Fibroblast of lung (primary cell): ENCODE measurements around the gene BSND. TPM values are rescaled to one million over a fixed set of nuclear protein-coding genes. Genes with fewer than 3 reads are reported as not detected.

ENCODE experiments used
- DNase-seq, 2 donors: peaks; one replicate each; pipeline versions ENCODE4 v3.0.0 to v3.0.0-alpha.2; 2010; ENCODE audit warnings: low read depth in 2 of 2
- H2AFZ ChIP-seq: 2 replicates; pipeline ENCODE4 v1.5.1; 2012; ENCODE audit warnings: low read length, control low read depth, inconsistent platforms
- H3K27ac ChIP-seq: 2 replicates; pipeline ENCODE4 v1.5.1; 2011; ENCODE audit warnings: low read length, control low read depth; ENCODE audit not compliant: insufficient read depth
- H3K27me3 ChIP-seq: 2 replicates; pipeline ENCODE4 v1.5.1; 2011; ENCODE audit warnings: mild to moderate bottlenecking, low read length; ENCODE audit not compliant: control insufficient read depth, insufficient read depth
- H3K36me3 ChIP-seq: 2 replicates; pipeline ENCODE4 v1.5.1; 2011; ENCODE audit warnings: low read length; ENCODE audit not compliant: control insufficient read depth, insufficient read depth
- H3K4me1 ChIP-seq: 2 replicates; pipeline ENCODE4 v1.5.1; 2011; ENCODE audit warnings: low read length; ENCODE audit not compliant: control insufficient read depth, insufficient read depth; ENCODE audit errors: extremely low read depth
- H3K4me2 ChIP-seq: 2 replicates; pipeline ENCODE4 v1.5.1; 2011; ENCODE audit warnings: low read length, control low read depth; ENCODE audit not compliant: insufficient read depth; ENCODE audit errors: extremely low read depth
- H3K4me3 ChIP-seq, 4 experiments: fragments of 200-600 bp in 1 of 4; sonication (generic) in 1 of 4; replicated peaks in 1 of 4; 2 replicates each; pipeline ENCODE4 v1.5.1; 2011 to 2016; ENCODE audit warnings: low read length in 4 of 4, low read depth in 3 of 4, mild to moderate bottlenecking in 3 of 4, control low read depth in 2 of 4, inconsistent platforms in 1 of 4, mixed read lengths in 1 of 4; ENCODE audit not compliant: insufficient read depth in 1 of 4; ENCODE audit errors: control extremely low read depth in 1 of 4
- H3K79me2 ChIP-seq: 2 replicates; pipeline ENCODE4 v1.5.1; 2012; ENCODE audit warnings: mild to moderate bottlenecking, low read length, inconsistent platforms; ENCODE audit not compliant: control insufficient read depth, insufficient read depth
- H3K9ac ChIP-seq: 2 replicates; pipeline ENCODE4 v1.5.1; 2011; ENCODE audit warnings: mild to moderate bottlenecking, low read length, control low read depth; ENCODE audit not compliant: insufficient read depth
- H3K9me3 ChIP-seq: 2 replicates; pipeline ENCODE4 v1.5.1; 2012; ENCODE audit warnings: low read depth, low read length; ENCODE audit not compliant: control insufficient read depth, insufficient read depth
- H4K20me1 ChIP-seq: 2 replicates; pipeline ENCODE4 v1.5.1; 2011; ENCODE audit warnings: low read length; ENCODE audit not compliant: control insufficient read depth, insufficient read depth; ENCODE audit errors: extremely low read depth
- EZH2 ChIP-seq: IDR thresholded peaks from 2 replicates; pipeline ENCODE4 v1.5.1; 2012; ENCODE audit warnings: low read length, control low read depth, mild to moderate bottlenecking; ENCODE audit errors: missing control alignments
- polyA plus RNA-seq, 2 donors: library from polyadenylated mRNA; depleted of rRNA in 1 of 2; stranded (reverse) in 1 of 2; unstranded in 1 of 2; fragments of >200 nt; gene quantifications; 2 replicates each; pipeline ENCODE4 v1.2.1, GENCODE V29; 2011 to 2012; ENCODE audit warnings: missing spikeins in 1 of 2
- total RNA-seq: library from RNA; depleted of rRNA; stranded (reverse); fragments of >200 nt; gene quantifications from 2 replicates; pipeline ENCODE4 v1.2.1, GENCODE V29; 2014
- TF ChIP-seq, protein P1 (sequence below), 2 donors: IDR thresholded peaks in 1 of 2; conservative IDR thresholded peaks in 1 of 2; 1 replicate in 1 of 2; 2 replicates in 1 of 2; pipeline ENCODE4 v1.5.1; 2011 to 2012; ENCODE audit warnings: low read length in 2 of 2, control low read depth in 1 of 2, inconsistent platforms in 1 of 2, low read depth in 1 of 2, mild to moderate bottlenecking in 1 of 2

Gene BSND
- total and polyA plus RNA-seq, 2 donors (not counting 1 experiment from before 2014, with no cell fraction given): not detected

DNA sequence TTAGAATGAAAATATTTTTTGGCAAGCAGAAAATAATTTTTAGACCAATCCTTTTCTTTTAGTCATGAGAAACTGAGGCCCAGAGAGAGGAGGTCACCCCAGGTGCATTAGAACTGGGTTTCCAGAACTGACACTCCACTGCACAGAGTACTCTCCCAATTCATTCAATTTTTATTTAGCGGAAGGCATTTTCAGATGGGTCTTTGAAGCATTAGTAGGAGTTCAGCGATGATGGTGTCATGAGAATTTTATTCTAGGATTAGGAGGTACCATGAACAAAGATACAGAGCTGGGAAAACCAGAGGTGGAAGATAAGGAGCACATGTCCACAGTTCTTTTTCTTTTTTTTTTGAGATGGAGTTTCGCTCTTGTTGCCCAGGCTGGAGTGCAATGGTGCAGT is 42.9 kb downstream of the BSND start:
- H3K79me2 ChIP-seq: no peaks in the 10 kb centered on the region
- H3K36me3 ChIP-seq: no peaks in the 10 kb centered on the region
- peaks cover 52% of the 10 kb centered on the region for H3K27me3 ChIP-seq
- no peak overlapping the region for H3K9ac ChIP-seq
- H3K4me2 ChIP-seq: no peak overlapping the region
- no peaks in the 10 kb centered on the region for H3K9me3 ChIP-seq
- DNase-seq: no peak
- no peak for TF ChIP-seq EZH2
- TF ChIP-seq, protein P1, sequence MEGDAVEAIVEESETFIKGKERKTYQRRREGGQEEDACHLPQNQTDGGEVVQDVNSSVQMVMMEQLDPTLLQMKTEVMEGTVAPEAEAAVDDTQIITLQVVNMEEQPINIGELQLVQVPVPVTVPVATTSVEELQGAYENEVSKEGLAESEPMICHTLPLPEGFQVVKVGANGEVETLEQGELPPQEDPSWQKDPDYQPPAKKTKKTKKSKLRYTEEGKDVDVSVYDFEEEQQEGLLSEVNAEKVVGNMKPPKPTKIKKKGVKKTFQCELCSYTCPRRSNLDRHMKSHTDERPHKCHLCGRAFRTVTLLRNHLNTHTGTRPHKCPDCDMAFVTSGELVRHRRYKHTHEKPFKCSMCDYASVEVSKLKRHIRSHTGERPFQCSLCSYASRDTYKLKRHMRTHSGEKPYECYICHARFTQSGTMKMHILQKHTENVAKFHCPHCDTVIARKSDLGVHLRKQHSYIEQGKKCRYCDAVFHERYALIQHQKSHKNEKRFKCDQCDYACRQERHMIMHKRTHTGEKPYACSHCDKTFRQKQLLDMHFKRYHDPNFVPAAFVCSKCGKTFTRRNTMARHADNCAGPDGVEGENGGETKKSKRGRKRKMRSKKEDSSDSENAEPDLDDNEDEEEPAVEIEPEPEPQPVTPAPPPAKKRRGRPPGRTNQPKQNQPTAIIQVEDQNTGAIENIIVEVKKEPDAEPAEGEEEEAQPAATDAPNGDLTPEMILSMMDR (conservative IDR thresholded peaks at IDR 0.05 in 1 of 2, IDR thresholded peaks at IDR 0.05 in 1 of 2; ENCODE audit: low read depth in 1 of 2, low read length in 2 of 2): no peak
- H3K4me3 ChIP-seq: no peak overlapping the region
- no peaks in the 10 kb centered on the region for H3K4me1 ChIP-seq
- no peak overlapping the region for H3K27ac ChIP-seq
- H2AFZ ChIP-seq: no peak overlapping the region
- no peaks in the 10 kb centered on the region for H4K20me1 ChIP-seq

DNA sequence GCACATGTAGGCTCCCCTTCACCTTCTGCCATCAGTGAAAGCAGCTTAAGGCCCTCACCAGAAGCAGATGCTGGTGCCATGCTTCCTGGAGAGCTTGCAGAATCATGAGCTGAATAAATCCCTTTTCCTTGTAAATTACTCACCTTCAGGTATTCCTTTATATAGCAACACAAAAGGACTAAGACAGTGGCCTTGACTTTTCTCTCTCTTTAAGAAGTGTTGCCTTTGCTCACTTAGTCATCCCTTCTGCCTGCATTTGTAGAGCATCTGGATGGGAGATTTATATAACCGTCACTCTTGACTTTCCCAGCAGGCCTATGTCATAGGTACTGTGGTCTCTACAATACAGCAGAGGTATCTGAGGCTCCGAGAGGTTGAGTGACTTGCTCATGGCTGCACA is 44.3 kb downstream of the BSND start:
- H3K27me3 ChIP-seq: peaks cover 42% of the 10 kb centered on the region
- no peaks in the 10 kb centered on the region for H3K79me2 ChIP-seq
- no peak overlapping the region for H2AFZ ChIP-seq
- no peaks in the 10 kb centered on the region for H3K4me1 ChIP-seq
- H4K20me1 ChIP-seq: no peaks in the 10 kb centered on the region
- no peak overlapping the region for H3K4me2 ChIP-seq
- no peak overlapping the region for H3K9ac ChIP-seq
- no peak overlapping the region for H3K4me3 ChIP-seq
- no peaks in the 10 kb centered on the region for H3K36me3 ChIP-seq
- no peak for DNase-seq
- no peak overlapping the region for H3K27ac ChIP-seq
- TF ChIP-seq, protein P1 (conservative IDR thresholded peaks at IDR 0.05 in 1 of 2, IDR thresholded peaks at IDR 0.05 in 1 of 2; ENCODE audit: low read depth in 1 of 2, low read length in 2 of 2): no peak
- no peak for TF ChIP-seq EZH2
- H3K9me3 ChIP-seq: no peaks in the 10 kb centered on the region

DNA sequence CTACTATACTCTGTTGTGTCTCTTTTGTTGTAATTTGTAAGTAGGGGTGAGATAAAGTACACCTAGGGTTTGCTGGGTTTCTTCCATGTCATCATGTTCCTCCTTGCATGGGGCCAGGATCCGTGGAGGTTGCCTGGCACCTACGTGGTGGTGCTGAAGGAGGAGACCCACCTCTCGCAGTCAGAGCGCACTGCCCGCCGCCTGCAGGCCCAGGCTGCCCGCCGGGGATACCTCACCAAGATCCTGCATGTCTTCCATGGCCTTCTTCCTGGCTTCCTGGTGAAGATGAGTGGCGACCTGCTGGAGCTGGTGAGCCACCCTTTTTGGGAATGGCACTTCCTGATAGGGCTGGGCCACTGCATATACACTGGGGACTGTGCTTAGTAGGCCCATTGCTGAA is 45.0 kb downstream of the BSND start:
- Histone ChIP-seq H2AFZ (no peak overlapping the region), H3K27ac (no peak overlapping the region), H3K4me2 (no peak overlapping the region), H3K79me2 (no peaks in the 10 kb centered on the region), H4K20me1 (no peaks in the 10 kb centered on the region), H3K27me3 (peaks cover 35% of the 10 kb centered on the region), H3K9me3 (no peaks in the 10 kb centered on the region), H3K36me3 (no peaks in the 10 kb centered on the region), H3K9ac (no peak overlapping the region), H3K4me1 (no peaks in the 10 kb centered on the region), H3K4me3 (no peak overlapping the region)
- no peak for TF ChIP-seq EZH2
- TF ChIP-seq, protein P1 (conservative IDR thresholded peaks at IDR 0.05 in 1 of 2, IDR thresholded peaks at IDR 0.05 in 1 of 2; ENCODE audit: low read depth in 1 of 2, low read length in 2 of 2): no peak
- no peak for DNase-seq
